ENCODE data around the gene CD8B2.
"Not testable (repeated sequence)": the region's sequence is repeated elsewhere in the genome, so short reads cannot be mapped to it uniquely, and the experiment has no call there.

The CD8B2 gene

DNA sequence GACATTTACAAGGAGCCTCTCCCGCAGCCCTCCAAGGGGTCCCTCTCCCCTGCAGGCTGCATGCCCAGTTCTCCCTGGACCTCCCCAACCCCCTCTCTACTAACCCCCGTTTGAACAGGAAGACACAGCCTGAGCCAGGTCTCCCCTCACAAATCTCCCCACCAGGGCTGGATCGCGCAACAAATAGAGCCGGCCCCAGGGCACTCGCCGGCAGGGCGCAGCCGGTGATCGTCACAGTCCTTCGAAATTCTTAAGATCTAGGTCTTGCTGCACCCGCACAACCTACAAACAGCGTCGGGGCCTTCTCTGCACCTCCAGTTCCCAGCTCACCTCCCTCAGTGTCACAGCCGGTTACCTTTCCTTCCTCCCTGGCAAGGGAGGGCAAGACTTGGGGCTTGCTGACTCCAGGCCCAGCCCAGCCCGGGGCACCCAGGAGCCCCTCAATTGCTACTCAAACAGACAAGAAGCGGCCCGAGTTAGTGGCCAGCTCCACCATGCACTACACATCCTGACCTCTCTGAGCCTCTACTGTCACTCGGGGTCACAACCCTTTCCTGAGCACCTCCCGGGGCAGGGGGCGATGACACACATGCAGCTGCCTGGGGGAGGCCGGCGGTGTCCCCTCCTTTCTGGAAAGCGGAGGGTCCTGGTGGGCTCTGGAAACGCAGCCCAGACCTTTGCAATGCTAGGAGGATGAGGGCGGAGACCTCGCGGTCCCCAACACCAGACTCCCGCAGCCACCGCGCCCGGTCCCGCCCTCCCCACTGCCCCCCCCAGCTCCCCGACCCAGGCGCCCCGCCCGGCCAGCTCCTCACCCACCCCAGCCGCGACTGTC lies at the start of gene CD8B2:
CD8B2 (plus strand) TSS at position 814 of the 835 bp plus-strand sequence. CDS start 63 bp downstream, outside the sequence.
- not testable (repeated sequence) for TF ChIP-seq GATA2, GATA3 (IDR thresholded peaks at IDR 0.05; ENCODE audit: low read depth, low read length)

DNA sequence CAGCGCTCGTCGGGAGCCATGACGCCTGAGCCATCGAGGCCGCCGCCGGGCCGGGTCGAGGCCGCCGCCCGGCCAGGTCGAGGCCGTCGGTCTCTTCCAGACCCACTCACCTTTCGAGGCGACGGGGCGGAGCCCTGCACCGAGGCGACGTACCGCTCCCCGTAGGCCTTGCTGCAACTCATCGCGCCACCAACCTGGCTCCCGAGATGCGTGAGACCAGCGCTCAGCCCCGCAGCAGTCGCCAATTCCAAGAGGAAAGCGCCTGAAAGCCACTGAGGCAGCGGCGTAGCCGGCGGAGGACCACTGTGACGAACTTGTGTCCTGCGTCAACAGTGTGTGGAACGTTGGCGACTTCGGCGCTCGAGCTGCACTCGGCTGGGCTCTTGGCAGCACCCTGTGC lies 19.1 kb upstream of the CD8B2 start, which contains the start of gene RGPD3:
RGPD3 (minus strand) TSS at position 307 of the 400 bp plus-strand sequence; CDS start at position 182, 125 bp downstream.
- not testable (repeated sequence) for TF ChIP-seq GATA2, GATA3 (IDR thresholded peaks at IDR 0.05; ENCODE audit: low read depth, low read length)

DNA sequence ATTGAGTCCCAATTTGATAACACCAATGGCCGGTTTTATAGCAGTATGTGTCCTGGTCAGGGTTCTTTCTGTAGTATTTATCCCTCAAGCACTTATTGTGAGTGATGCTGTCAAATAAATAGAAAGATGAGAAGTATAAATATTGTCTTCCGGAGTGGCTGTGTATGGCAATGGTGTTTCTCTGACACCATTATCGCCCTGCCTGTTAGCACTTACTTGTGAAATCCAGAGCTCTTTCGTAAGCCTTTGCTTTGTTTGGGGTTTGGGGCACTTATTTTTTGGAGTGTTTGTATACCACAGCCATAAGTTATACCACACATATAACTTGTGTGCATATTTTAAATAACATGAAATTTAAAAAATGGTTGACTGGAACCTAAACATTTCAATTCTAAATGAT lies 29.3 kb downstream of the CD8B2 start:
- TF ChIP-seq GATA3 (IDR thresholded peaks at IDR 0.05; ENCODE audit: low read depth, low read length) (no peak), GATA2 (IDR thresholded peaks at IDR 0.05; ENCODE audit: low read depth, low read length) (no peak)

DNA sequence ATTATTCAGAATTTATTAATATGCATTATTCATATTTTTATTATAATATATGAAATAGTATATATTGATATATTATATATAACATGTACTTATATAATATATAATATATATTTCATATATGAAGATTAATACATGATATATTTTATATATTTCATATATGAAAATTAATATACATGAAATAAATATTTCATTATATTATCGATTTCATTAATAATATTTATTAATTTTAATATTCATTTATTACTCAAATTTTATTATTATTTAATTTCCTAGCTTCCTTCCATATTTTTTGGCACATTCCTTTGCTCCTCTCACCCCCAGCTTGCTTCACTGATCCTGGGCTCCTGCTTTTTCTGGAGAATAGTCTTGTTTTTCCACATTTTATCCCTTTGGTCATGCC lies 29.7 kb downstream of the CD8B2 start:
- no peak for TF ChIP-seq GATA3 (IDR thresholded peaks at IDR 0.05; ENCODE audit: low read depth, low read length)
- no peak for TF ChIP-seq GATA2 (IDR thresholded peaks at IDR 0.05; ENCODE audit: low read depth, low read length)

DNA sequence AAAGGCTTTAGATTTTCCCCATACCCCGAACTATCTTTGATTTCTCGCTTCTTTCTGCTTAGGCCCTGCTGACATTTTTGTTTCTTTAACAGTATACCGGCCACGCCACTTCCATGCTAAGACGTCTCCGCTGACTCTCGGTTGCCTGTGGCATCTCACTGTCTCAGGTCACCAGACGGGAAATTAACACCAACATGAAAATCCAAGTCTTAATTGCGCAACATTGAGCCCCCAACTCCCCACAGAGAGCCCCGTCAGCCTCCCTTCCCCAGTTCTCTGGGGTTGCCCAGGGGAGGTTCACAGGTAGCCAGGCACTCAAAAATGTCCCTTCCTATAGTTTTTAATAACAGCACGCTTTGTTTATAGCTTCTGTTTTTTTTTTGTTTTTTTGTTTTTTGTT lies 30.2 kb downstream of the CD8B2 start:
- no peak for TF ChIP-seq GATA3 (IDR thresholded peaks at IDR 0.05; ENCODE audit: low read depth, low read length)
- no peak for TF ChIP-seq GATA2 (IDR thresholded peaks at IDR 0.05; ENCODE audit: low read depth, low read length)

DNA sequence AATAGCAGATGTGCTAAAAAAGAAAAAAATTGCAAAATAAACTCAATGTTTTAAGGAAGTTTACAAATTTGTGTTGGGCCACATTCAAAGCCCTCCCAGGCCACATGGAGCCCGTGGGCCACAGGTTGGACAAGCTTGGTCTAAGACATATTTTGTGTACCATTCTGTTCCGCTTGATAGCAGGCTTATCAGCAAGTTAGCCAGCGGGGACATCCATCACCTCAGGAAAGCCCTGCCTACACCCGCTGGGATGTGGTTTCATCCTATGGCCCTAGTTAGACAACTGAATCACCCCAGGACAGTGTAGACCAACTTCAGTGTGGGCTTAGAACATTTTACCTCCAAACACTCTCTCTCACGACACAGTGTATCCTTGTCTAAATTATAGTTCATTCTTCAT lies 32.6 kb downstream of the CD8B2 start:
- TF ChIP-seq GATA2 (IDR thresholded peaks at IDR 0.05; ENCODE audit: low read depth, low read length) (no peak), GATA3 (IDR thresholded peaks at IDR 0.05; ENCODE audit: low read depth, low read length) (no peak)

DNA sequence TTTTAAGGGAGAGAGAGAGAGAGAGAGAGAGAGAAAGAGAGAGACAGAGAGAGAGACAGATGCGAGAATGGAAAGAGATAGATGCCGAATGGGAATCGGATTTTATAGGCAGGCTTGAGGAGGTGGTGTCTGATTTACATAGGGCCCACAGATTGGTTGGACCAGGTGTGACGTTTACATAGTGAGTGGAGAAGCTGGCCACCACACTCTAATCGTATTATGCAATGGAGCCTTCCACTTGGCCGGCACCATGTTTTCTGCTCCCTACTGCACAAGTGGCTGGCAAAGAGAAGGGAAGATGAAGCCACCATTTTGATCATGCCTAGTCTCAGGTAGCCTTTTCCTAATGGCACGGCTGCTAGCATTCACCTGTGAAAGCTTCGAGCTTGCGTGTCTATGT lies 33.9 kb downstream of the CD8B2 start:
- TF ChIP-seq GATA3 (IDR thresholded peaks at IDR 0.05; ENCODE audit: low read depth, low read length) (no peak), GATA2 (IDR thresholded peaks at IDR 0.05; ENCODE audit: low read depth, low read length) (no peak)

DNA sequence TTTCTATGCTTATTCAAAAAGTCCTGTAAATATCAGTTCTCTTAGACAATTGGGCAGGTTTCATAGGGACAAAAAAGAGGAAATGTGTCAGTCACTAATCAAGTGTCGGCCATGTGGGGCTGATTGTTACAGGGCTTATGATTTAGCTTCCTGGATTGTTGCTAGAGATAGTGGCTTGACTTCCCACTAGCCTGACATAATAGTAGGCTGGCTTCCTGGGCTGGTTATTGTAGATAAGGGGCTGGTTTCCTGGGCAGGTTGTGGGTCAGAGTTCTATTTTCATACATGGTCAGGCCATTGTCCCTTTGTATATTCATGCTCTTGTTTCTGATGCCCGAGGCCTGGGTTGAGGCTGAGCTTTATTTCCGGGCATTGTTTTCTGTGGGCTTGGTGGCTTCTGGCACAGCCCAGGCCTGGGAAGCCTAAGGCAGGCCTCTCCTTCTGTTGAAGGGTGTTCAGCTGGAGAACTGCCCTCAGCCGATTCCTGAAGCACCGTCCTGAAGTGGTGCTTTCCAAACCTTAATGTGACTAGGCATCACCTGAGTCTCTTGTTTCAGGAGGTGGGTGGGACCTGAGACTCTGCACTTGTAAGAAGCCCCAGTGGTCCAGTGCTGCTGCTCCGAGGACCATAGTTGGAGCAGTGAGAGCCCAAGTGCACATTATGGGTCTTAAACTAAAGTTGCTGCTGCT lies 37.0 kb downstream of the CD8B2 start:
- TF ChIP-seq GATA2 (IDR thresholded peaks at IDR 0.05; ENCODE audit: low read depth, low read length) (no peak), GATA3 (IDR thresholded peaks at IDR 0.05; ENCODE audit: low read depth, low read length) (no peak)

DNA sequence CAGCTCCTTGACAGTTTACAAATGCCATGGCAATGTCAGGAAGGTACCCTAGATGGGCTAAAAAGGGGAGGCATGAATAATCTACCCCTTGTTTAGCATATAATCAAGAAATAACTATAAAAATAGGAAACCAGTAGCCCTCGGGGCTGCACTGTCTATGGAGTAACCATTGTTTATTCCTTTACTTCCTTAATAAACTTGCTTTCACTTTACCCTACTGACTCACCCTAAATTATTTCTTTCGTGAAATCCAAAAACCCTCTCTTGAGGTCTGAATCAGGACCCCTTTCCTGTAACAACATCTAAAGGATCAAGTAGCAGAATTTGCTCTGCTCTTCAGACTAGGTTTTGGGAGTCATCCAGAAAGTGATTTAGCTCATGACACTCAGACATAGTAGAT lies 43.7 kb downstream of the CD8B2 start:
- TF ChIP-seq GATA2 (IDR thresholded peaks at IDR 0.05; ENCODE audit: low read depth, low read length), result no peak
- no peak for TF ChIP-seq GATA3 (IDR thresholded peaks at IDR 0.05; ENCODE audit: low read depth, low read length)

DNA sequence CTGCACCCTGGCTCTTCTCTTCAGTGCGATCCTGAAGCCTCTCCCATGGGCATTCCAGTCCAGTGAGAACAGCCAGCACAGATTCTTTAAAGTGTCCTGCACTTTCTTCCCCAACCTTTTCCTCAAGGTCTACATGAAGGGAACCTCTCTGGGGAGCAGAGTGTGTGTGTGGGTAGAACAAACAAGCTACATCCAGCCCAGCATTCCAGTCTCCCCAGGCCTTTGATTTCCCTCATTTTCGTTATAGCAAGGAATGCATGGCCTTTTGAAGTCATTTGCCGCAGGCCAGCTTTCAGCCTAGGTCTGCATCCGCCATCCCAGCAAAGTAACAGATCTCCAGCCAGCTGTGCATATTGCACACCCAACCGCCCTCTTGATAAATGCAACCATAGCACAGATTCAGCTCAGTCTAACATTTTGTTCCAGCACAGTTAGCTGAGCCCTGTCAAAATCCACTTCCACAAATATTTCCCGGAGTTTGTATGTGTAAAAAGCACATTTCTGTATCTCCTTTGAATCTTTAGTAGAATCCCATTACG lies 44.6 kb downstream of the CD8B2 start:
- no peak for TF ChIP-seq GATA3 (IDR thresholded peaks at IDR 0.05; ENCODE audit: low read depth, low read length)
- no peak for TF ChIP-seq GATA2 (IDR thresholded peaks at IDR 0.05; ENCODE audit: low read depth, low read length)

DNA sequence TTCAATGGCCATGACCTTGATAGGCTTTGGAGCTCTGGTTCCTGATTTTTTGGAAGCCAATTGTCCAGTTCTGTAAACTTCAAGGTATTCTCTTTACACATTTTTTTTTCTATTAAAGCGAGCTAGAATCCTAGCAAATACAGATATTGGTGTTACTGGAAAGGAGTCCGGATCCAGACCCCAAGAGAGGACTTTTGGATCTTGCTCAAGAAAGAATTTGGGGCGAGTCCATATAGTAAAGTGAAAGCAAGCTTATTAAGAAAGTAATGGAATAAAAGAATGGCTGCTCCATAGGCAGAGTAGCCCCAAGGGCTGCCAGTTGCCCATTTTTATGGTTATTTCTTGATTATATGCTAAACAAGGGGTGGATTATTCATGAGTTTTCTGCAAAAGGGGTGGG lies 45.1 kb downstream of the CD8B2 start:
- no peak for TF ChIP-seq GATA2 (IDR thresholded peaks at IDR 0.05; ENCODE audit: low read depth, low read length)
- TF ChIP-seq GATA3 (IDR thresholded peaks at IDR 0.05; ENCODE audit: low read depth, low read length), result no peak

DNA sequence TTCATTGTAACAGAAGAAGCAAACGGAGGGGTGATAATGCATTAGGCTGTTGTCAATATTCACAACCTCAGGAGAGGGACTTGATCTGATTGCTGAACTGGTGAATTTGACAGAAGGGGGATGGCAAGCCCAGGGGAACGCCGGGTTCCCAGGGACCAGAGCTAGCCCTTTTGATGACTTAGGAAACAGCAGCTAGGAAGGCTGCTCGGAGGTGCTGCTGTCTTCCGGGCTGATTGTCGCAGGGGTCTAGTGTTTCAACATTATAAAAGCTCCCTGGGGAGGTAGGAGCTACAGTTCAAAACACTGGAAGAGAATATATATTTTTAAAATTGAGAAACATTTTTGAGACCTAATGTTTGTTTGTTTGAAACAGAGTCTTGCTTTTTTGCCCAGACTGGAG lies 47.3 kb downstream of the CD8B2 start:
- TF ChIP-seq GATA3 (IDR thresholded peaks at IDR 0.05; ENCODE audit: low read depth, low read length) (no peak), GATA2 (IDR thresholded peaks at IDR 0.05; ENCODE audit: low read depth, low read length) (no peak)

DNA sequence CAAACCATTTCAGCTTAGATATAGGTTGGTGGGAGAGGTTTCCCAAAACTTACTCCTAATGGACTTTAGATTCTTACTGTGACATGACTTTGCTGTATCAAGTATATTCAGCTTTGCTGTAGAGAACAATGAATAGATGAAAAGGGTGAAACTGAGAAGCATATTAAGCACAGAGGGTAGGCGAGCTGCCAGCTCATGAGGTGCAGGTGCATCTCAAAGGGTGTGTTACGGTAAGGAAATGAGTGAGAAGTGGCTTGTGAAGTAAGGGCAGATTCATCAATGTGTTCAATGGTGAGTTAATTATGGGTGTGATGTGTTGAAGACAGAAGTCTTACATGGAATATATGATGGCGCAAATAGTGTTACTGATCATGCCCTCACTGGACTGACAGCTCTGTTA lies 49.3 kb downstream of the CD8B2 start:
- TF ChIP-seq GATA2 (IDR thresholded peaks at IDR 0.05; ENCODE audit: low read depth, low read length) (no peak), GATA3 (IDR thresholded peaks at IDR 0.05; ENCODE audit: low read depth, low read length) (no peak)

DNA sequence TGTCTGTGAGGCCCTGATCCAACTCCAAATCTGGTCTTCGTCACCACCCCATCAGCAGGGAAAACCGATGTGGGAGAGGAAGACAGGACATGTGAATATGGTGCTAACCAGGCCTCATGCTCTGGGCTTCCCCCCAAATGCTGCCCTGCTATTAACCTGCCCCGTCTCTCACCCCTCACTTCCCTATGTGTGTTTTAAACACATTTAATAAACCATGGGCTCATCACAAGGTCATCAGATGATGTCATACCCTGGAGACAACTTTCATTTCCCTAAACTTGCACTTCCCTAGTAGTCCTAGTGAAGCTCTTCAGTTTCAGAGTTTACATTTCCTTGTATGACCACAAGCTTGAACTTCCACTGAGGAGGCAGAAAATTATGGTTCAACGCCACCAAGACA lies 49.9 kb downstream of the CD8B2 start:
- no peak for TF ChIP-seq GATA2 (IDR thresholded peaks at IDR 0.05; ENCODE audit: low read depth, low read length)

DNA sequence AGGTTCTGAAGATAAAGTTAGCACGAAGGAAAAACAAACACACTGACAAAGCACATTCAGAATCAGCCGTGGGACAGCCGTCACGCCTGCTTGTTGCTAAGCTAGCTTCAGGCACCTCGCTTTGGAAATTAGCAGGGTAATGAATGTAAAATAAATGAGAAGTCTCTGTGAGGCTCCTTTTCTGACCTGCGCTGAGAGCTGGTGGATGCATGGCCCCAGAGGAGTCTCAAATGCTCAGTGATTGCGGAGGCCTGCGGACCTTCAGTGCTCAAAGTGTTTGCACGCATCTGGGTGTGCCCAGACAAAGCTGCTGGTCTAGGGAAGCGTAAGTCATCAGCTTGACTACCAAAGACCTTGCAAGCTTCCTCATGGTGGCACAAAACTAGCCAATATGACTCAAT lies 50.6 kb downstream of the CD8B2 start:
- TF ChIP-seq GATA3 (IDR thresholded peaks at IDR 0.05; ENCODE audit: low read depth, low read length) (no peak), GATA2 (IDR thresholded peaks at IDR 0.05; ENCODE audit: low read depth, low read length) (no peak)

Data from SH-SY5Y (cell line).